A673 (cell line): ENCODE measurements around the gene SPRR1B. TPM values are rescaled to one million over a fixed set of nuclear protein-coding genes. Genes with fewer than 3 reads are reported as not detected.

Experiments
- BruUV-seq: library from RNA; stranded (reverse); fragments of 400-500 nt; replicated peaks from 2 replicates; lab custom pipeline; 2021; lab: Mats Ljungman, UMichigan
- CTCF ChIA-PET: fragments of 300-600 bp; sonication (Branson Sonifier 250); formaldehyde crosslinking; loops from one replicate; lab custom pipeline; 2022; ENCODE audit warnings: antibody characterized with exemption; lab: Charles Lee
- POLR2A ChIA-PET: fragments of 300-600 bp; sonication (Branson Sonifier 250); formaldehyde crosslinking; loops from one replicate; lab custom pipeline; 2022; ENCODE audit warnings: antibody characterized with exemption; ENCODE audit not compliant: low non-redundant PET; lab: Charles Lee
- DNase-seq: peaks from one replicate; pipeline ENCODE4 v3.0.0-alpha.2; 2015; ENCODE audit warnings: low spot score
- H3K27ac ChIP-seq: fragments of 200-600 bp; sonication (generic); 2 replicates; pipeline ENCODE4 v1.5.1; 2016; ENCODE audit warnings: mixed run types, low read depth, mild to moderate bottlenecking, mixed read lengths, antibody characterized with exemption, low read length; ENCODE audit not compliant: poor library complexity, severe bottlenecking
- H3K27me3 ChIP-seq: fragments of 200-600 bp; sonication (generic); replicated peaks from 2 replicates; pipeline ENCODE4 v1.6.1; 2017; ENCODE audit warnings: mixed run types, low read depth, mild to moderate bottlenecking, mixed read lengths, antibody characterized with exemption, low read length; ENCODE audit not compliant: insufficient read depth, poor library complexity
- H3K36me3 ChIP-seq: fragments of 200-600 bp; sonication (generic); 2 replicates; pipeline ENCODE4 v1.6.1; 2016; ENCODE audit warnings: mixed run types, mild to moderate bottlenecking, mixed read lengths, antibody characterized with exemption, low read length; ENCODE audit not compliant: insufficient read depth, poor library complexity, severe bottlenecking
- H3K4me1 ChIP-seq: fragments of 200-600 bp; sonication (generic); 2 replicates; pipeline ENCODE4 v1.6.1; 2017; ENCODE audit warnings: mixed run types, mild to moderate bottlenecking, mixed read lengths, antibody characterized with exemption, low read length; ENCODE audit not compliant: insufficient read depth, poor library complexity, severe bottlenecking
- H3K4me3 ChIP-seq: fragments of 200-600 bp; sonication (generic); 2 replicates; pipeline ENCODE4 v1.5.1; 2016; ENCODE audit warnings: low read depth, mixed run types, mild to moderate bottlenecking, mixed read lengths, low read length; ENCODE audit not compliant: poor library complexity, severe bottlenecking
- H3K9me3 ChIP-seq: fragments of 200-600 bp; sonication (generic); 2 replicates; pipeline ENCODE4 v1.6.1; 2016; ENCODE audit warnings: mixed run types, low read depth, mild to moderate bottlenecking, mixed read lengths, antibody characterized with exemption, low read length; ENCODE audit not compliant: poor library complexity, severe bottlenecking
- EZH2 ChIP-seq: fragments of 200-600 bp; sonication (generic); IDR thresholded peaks from 2 replicates; pipeline ENCODE4 v1.6.1; 2017; ENCODE audit warnings: borderline replicate concordance, low read depth, mild to moderate bottlenecking, mixed read lengths, antibody characterized with exemption, low read length; ENCODE audit not compliant: poor library complexity, severe bottlenecking
- intact Hi-C: fragments of 100-400 bp; cut with micrococcal nuclease; formaldehyde crosslinking; loops from one replicate; pipeline ENCODE4 v1.10.0; 2022; ENCODE audit not compliant: unreplicated experiment
- total RNA-seq: library from RNA; stranded (reverse); gene quantifications from 2 replicates; pipeline ENCODE4 v1.2.3, GENCODE V29; 2021
- TF ChIP-seq, protein P1 (sequence below): fragments of 300-800, 200-600 bp; sonication (generic); conservative IDR thresholded peaks from 2 replicates; pipeline ENCODE4 v1.5.1; 2017; ENCODE audit warnings: low read depth, mild to moderate bottlenecking, antibody characterized with exemption, low read length, moderate library complexity, mixed read lengths

SPRR1B gene
- total RNA-seq, 1 experiment from 2014 or later, result not detected

DNA sequence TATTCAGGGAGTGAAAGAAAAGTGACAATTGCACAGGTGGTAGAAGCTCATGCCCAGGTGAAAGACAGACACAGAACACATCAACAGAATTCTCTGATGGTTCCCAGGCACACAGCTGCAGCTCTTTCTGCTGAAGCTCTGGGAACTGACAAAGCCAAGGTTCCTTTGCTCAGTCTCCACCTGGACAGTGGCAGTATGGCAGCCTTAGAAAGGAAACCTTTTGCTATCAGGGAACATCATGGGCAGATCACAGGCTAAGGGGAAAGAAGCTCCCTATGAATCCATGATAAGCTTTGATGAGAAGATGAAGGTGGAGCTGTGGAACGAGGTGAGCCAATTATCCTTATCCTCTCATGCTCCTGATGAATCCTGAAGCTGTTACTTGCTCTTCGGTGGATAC is 39.2 kb downstream of the SPRR1B start:
- no peak for DNase-seq
- ChIA-PET POLR2A (no interaction called here), CTCF (no interaction called here)
- H3K36me3 ChIP-seq, result no peaks in the 10 kb centered on the region
- no peaks in the 10 kb centered on the region for H3K4me1 ChIP-seq
- no peak for TF ChIP-seq EZH2
- TF ChIP-seq, protein P1, sequence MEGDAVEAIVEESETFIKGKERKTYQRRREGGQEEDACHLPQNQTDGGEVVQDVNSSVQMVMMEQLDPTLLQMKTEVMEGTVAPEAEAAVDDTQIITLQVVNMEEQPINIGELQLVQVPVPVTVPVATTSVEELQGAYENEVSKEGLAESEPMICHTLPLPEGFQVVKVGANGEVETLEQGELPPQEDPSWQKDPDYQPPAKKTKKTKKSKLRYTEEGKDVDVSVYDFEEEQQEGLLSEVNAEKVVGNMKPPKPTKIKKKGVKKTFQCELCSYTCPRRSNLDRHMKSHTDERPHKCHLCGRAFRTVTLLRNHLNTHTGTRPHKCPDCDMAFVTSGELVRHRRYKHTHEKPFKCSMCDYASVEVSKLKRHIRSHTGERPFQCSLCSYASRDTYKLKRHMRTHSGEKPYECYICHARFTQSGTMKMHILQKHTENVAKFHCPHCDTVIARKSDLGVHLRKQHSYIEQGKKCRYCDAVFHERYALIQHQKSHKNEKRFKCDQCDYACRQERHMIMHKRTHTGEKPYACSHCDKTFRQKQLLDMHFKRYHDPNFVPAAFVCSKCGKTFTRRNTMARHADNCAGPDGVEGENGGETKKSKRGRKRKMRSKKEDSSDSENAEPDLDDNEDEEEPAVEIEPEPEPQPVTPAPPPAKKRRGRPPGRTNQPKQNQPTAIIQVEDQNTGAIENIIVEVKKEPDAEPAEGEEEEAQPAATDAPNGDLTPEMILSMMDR, result no peak
- intact Hi-C loops, result no loop called here
- H3K27me3 ChIP-seq, result peaks cover 27% of the 10 kb centered on the region
- no TSS peak for BruUV-seq
- H3K27ac ChIP-seq, result no peak overlapping the region
- H3K9me3 ChIP-seq, result no peaks in the 10 kb centered on the region
- H3K4me3 ChIP-seq, result no peak overlapping the region

DNA sequence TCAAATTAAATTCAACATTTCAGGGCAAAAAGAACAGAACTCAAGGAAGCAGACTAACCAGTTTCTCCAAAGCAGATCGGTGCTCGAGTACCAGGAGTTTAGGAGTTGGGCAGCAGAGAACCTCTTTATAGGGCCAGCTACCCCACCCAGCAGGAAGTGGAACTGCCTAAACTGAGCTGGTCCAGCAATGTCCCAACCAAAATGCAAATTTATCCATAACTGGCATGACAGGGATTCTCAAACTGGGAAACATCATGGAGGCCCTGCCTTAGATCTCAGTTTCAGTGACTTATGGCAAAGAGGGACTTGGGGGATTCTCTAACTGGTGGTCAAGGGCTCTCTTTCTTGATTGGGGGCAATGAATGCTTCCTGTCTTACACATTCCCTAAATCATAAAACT is 40.5 kb downstream of the SPRR1B start, which contains the start of gene SPRR2B:
Gene SPRR2B (minus strand): TSS at position 101 of the 400 bp plus-strand sequence. CDS start 772 bp downstream, outside the sequence.
- no TSS peak for BruUV-seq
- POLR2A ChIA-PET, result no interaction called here
- DNase-seq, result no peak
- H3K27ac ChIP-seq, result no peak within 1 kb of the TSS
- no peak for TF ChIP-seq EZH2
- TF ChIP-seq, protein P1, result no peak
- CTCF ChIA-PET, result no interaction called here
- no peaks in the 10 kb centered on the region for H3K36me3 ChIP-seq
- peaks cover 27% of the 10 kb centered on the region for H3K27me3 ChIP-seq
- intact Hi-C loops, result no loop called here
- H3K4me1 ChIP-seq, result no peaks in the 10 kb centered on the region
- no peaks in the 10 kb centered on the region for H3K9me3 ChIP-seq
- no peak within 1 kb of the TSS for H3K4me3 ChIP-seq

DNA sequence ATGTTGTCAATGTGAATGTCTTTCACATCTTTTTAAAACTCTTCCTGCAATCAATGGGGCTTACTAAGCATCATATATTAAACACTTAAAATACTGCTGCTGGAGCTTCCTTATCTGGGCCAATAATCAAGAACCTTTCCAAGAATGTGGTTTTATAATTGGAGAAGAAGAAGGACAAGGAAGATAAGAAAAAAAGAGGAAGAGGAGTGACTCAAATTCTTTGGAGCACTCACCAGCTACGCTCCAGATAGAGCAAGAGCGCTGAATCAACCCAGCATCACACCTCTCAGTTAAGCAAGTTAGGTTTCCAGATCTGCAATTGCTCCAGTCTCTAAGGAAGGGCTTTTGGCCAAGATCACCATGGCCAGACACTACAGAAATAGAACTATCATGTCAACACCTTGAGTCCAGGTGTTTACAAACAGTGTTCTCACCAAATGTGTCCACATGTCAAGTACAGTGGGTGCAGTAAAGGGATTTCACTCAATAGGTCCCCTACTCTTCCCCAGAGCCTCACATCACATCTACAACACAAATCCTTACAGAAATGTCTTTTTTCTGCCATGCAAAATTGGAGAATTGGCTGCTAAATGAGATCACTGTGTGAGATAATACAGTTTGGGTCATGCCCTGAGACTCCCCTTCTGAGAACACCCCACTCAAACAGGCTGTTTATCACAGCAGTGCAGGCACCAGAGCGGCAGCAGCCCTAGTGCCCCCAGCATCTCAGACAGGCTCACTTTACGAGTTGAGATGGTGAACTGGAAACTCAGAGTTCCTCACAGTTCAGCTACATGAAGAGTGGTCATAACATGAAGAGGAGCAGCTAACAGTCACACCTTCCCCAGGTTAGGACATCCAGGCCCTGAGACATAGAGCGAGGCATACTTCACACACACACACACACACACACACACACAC is 42.1 kb downstream of the SPRR1B start:
- POLR2A ChIA-PET, result no interaction called here
- intact Hi-C loops, result no loop called here
- Histone ChIP-seq H3K4me3 (no peak overlapping the region), H3K27me3 (peaks cover 29% of the 10 kb centered on the region), H3K36me3 (no peaks in the 10 kb centered on the region), H3K27ac (no peak overlapping the region), H3K4me1 (no peaks in the 10 kb centered on the region), H3K9me3 (no peaks in the 10 kb centered on the region)
- TF ChIP-seq, protein P1, result no peak
- TF ChIP-seq EZH2, result no peak
- CTCF ChIA-PET, result no interaction called here
- DNase-seq, result no peak
- BruUV-seq, result no TSS peak
